ENCODE results near the gene TMEM141.
"Not testable (repeated sequence)": the region's sequence is repeated elsewhere in the genome, so short reads cannot be mapped to it uniquely, and the experiment has no call there.

Gene TMEM141

GRCh38 chr9:136755302-136756133, 35.6 kb upstream of the TMEM141 start:
- DNase-seq: not testable (repeated sequence)

GRCh38 chr9:136756134-136756438, 35.1 kb upstream of the TMEM141 start:
- no peak for DNase-seq

DNA sequence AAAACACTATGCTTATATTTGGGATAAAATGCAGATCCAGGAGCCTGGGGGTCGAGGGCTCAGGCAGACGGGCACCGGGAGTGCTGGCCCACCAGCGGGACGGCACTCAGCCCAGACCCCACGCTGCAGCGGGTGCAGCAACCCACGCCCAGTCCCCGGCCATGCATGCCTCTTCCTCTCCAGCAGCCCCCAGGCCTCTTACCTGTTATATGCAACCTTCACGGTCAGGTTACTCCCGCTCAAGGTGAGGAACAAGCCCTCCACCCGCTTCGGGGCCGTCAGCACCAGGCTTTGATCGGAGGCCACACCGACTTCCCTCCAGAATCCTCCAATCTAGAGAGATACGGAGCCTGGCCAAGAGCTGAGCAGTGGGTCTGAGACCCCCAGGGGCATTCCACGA, 34.3 kb upstream of the TMEM141 start:
- no peak for DNase-seq

- DNase-seq: no peak
Observed at GRCh38 chr9:136757328-136757727, 33.8 kb upstream of the TMEM141 start.

DNA sequence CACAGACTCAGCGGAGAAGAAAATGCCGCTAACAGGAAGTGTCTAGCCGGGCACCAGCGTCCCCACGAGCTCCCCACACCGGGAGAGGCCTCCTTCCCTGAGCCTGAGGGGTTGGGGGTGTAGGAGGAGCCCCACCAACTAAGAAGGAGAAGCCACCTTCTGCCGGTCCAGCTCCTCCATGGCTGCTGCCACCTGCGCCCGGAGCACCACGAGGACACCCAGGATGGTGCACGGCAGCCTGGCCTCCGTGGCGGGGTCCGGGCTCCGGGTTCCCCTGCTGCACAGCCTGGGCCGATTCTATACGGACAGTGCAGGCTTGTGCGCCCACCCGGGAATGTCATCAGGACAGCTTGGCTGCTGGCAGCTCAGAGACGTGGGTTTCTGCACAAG, 33.4 kb upstream of the TMEM141 start:
- no peak for DNase-seq

- DNase-seq: no peak
Observed at GRCh38 chr9:136759001-136759400, 32.1 kb upstream of the TMEM141 start.

- no peak for DNase-seq
Observed at GRCh38 chr9:136759436-136760325, 31.5 kb upstream of the TMEM141 start.

- no peak for DNase-seq
Observed at GRCh38 chr9:136760424-136760823, 30.7 kb upstream of the TMEM141 start.

DNA sequence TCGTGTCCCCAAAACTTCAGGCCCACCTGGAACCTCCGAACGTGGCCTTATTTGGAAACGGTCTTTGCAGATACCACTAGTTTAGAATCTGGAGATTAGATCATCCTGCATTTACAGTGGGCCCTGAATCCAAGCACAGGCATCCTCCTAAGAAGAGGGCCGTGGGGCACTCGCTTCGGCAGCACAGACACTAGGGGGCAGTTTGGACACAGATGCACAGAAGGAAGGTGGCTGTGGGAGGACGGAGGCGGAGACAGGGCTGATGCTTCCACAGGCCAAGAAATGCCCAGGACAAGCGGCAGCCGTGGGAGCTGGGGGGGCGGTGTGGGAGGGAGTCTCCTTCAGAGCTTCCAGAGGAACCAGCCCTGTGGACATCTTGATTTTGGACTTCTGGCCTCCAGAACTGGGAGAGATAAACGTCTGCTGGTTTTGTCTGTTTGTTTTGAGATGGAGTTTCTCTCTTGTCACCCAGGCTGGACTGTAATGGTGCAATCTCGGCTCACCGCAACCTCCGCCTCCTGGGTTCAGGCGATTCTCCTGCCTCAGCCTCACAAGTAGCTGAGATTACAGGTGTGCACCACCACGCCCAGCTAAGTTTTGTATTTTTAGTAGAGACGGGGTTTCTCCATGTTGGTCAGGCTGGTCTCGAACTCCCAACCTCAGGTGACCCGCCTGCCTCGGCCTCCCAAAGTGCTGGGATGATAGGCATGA, 30.2 kb upstream of the TMEM141 start:
- DNase-seq: peak; percentile 81

GRCh38 chr9:136761545-136761981, 29.6 kb upstream of the TMEM141 start:
- DNase-seq: no peak

- no peak for DNase-seq
Observed at GRCh38 chr9:136762221-136762691, 28.9 kb upstream of the TMEM141 start.

- peak; percentile 83 for DNase-seq
Observed at GRCh38 chr9:136762915-136763648, 28.1 kb upstream of the TMEM141 start.

- DNase-seq: no peak
Observed at GRCh38 chr9:136763649-136764035, 27.5 kb upstream of the TMEM141 start.

- DNase-seq: no peak
Observed at GRCh38 chr9:136764301-136764891, 26.7 kb upstream of the TMEM141 start, which contains the start of gene LCN15. Gene LCN15 (minus strand): TSS chr9:136764518. CDS start chr9:136764488, 30 bp downstream.

DNA sequence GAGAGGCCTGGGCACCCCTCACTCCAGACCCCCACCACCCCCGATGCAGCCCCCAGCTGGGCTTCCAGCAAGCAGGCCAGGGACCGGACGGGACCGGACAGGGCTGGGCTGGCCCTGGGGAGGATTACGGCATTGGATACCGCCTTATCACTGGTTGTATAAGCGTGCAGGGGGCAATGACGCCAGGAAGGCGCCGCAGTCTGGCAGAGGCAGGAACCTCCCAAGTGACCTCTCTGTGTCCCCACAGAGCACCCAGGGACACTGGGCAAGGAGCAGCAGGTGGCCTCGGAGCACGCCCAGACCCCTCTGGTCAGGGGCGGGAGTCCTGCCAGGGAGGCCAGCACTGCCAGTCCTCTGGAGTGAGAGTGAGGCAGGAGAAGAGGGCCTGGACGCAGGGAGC, 26.1 kb upstream of the TMEM141 start:
- DNase-seq: no peak

GRCh38 chr9:136765745-136766409, 25.3 kb upstream of the TMEM141 start:
- DNase-seq: peak; percentile 22

GRCh38 chr9:136766410-136767120, 24.6 kb upstream of the TMEM141 start:
- DNase-seq: peak; percentile 73

- peak; percentile 60 for DNase-seq
Observed at GRCh38 chr9:136769710-136770191, 21.4 kb upstream of the TMEM141 start.

- DNase-seq: no peak
Observed at GRCh38 chr9:136771907-136772415, 19.2 kb upstream of the TMEM141 start.

GRCh38 chr9:136773386-136774044, 17.6 kb upstream of the TMEM141 start:
- DNase-seq: peak; percentile 58
